Stimulated activated CD8-positive, alpha-beta memory T cell treated with anti-CD3 and anti-CD28 coated beads, Interleukin-12 subunit alpha, Interleukin-12 subunit beta, amount 100 ng/mL, for 24 hours (primary cell): ENCODE results near the gene MYL11.

Source experiments
- DNase-seq: peaks from one replicate; pipeline ENCODE4 v3.0.0-alpha.2; 2020; ENCODE audit errors: extremely low read depth

Gene MYL11

DNA sequence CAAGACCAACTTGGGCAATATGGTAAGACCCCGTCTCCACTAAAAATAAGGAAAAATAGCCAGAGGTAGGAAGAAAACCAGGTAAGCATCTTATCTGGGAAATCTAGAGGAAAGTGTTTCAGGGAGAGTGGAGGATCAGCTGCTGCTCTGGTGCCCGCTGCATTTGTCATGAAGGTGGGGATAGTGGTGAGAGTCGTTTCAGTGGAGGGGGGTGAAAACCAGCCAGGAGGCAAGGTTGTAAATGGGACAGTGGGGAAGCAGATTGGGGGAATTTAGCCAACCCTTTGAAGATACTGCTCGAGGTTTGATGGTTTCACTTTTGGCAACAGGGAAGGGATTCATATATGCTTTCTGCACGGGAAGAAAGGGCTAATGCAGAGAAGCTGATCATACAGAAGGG, 46.4 kb downstream of the MYL11 start:
- no peak for DNase-seq
